Colonic mucosa (tissue), 4 donors: ENCODE measurements around the gene ELP2. TPM values are rescaled to one million over a fixed set of nuclear protein-coding genes. Genes with fewer than 3 reads are reported as not detected.

ENCODE experiments used
- DNase-seq: peaks from one replicate; pipeline ENCODE4 v3.0.0-alpha.2; 2020
- H3K27ac ChIP-seq: fragments of 200-600 bp; one replicate; pipeline ENCODE4 v1.8.0; 2021
- H3K27me3 ChIP-seq: fragments of 200-600 bp; one replicate; pipeline ENCODE4 v1.8.0; 2021
- H3K36me3 ChIP-seq: fragments of 200-600 bp; one replicate; pipeline ENCODE4 v1.8.0; 2021
- H3K4me1 ChIP-seq: fragments of 200-600 bp; one replicate; pipeline ENCODE4 v1.8.0; 2021; ENCODE audit warnings: mild to moderate bottlenecking
- H3K4me3 ChIP-seq: fragments of 200-600 bp; one replicate; pipeline ENCODE4 v1.8.0; 2021
- H3K9ac ChIP-seq, 2 donors: one replicate each; pipeline ENCODE4 v1.7.0; 2013; ENCODE audit warnings: control low read depth in 2 of 2, low read depth in 2 of 2, low read length in 2 of 2
- H3K9me3 ChIP-seq: fragments of 200-600 bp; one replicate; pipeline ENCODE4 v1.8.0; 2021
- CTCF ChIP-seq: fragments of 200-600 bp; IDR thresholded peaks from one replicate; pipeline ENCODE4 v1.8.0; 2022; ENCODE audit warnings: antibody characterized with exemption, mild to moderate bottlenecking
- intact Hi-C: fragments of 100-400 bp; cut with DNase I; formaldehyde crosslinking; loops from one replicate; pipeline ENCODE4 v1.14.1; 2022
- total RNA-seq, 2 donors: library from RNA; stranded (reverse); fragmentation: NEBNext Ultra II Directional in 1 of 2; extraction: Animal tissue kit (Norgen Biotek cat#: 25700) in 1 of 2; gene quantifications; one replicate each; pipeline ENCODE4 v1.2.1, GENCODE V29; 2021
- donor health status: healthy.
- donor health status: DM: no; HTN: no; CAD: no.
- donor health status: DM: no; HTN: no; CAD: no.

Gene ELP2
- total RNA-seq, 2 donors from 2014 or later = 48.3 to 51.6 TPM

GRCh38 chr18:36186461-36187192 lies 56.9 kb downstream of the ELP2 start:
- Histone ChIP-seq H3K9me3 (no peaks in the 10 kb centered on the region), H3K4me1 (no peaks in the 10 kb centered on the region), H3K27me3 (no peaks in the 10 kb centered on the region), H3K36me3 (no peaks in the 10 kb centered on the region), H3K9ac (peak overlapping the region; percentile 48 to 77), H3K4me3 (peak overlapping the region; percentile 83), H3K27ac (peak overlapping the region; percentile 65)
- intact Hi-C loops = loop anchor here (10.0 kb wide), 1 partner anchor 98 kb away; no protein-coding TSS in a partner anchor
- TF ChIP-seq CTCF = no peak
- peak; percentile 73 for DNase-seq

- Histone ChIP-seq H3K27me3 (no peaks in the 10 kb centered on the region), H3K9me3 (no peaks in the 10 kb centered on the region), H3K4me3 (peak within 1 kb of the TSS; percentile 83), H3K27ac (peak within 1 kb of the TSS; percentile 65), H3K36me3 (no peaks in the 10 kb centered on the region), H3K4me1 (no peaks in the 10 kb centered on the region), H3K9ac (peak within 1 kb of the TSS; percentile 48 to 77)
- intact Hi-C loops = loop anchor here (10.0 kb wide), 1 partner anchor 97 kb away; no protein-coding TSS in a partner anchor
- DNase-seq = peak; percentile 93
- no peak for TF ChIP-seq CTCF
Observed at GRCh38 chr18:36187193-36187825, 57.6 kb downstream of the ELP2 start, which contains the start of gene MOCOS. TSS of gene MOCOS (plus strand) at chr18:36187497. CDS start at chr18:36187540, 43 bp downstream.

- no peaks in the 10 kb centered on the region for H3K4me1 ChIP-seq
- no peak for TF ChIP-seq CTCF
- intact Hi-C loops = loop anchor here (10.0 kb wide), 1 partner anchor 97 kb away; no protein-coding TSS in a partner anchor
- H3K9ac ChIP-seq = peak overlapping the region; percentile 48 to 62
- no peaks in the 10 kb centered on the region for H3K36me3 ChIP-seq
- no peaks in the 10 kb centered on the region for H3K9me3 ChIP-seq
- DNase-seq = peak; percentile 40
- peak overlapping the region; percentile 65 for H3K27ac ChIP-seq
- H3K4me3 ChIP-seq = peak overlapping the region; percentile 83
- H3K27me3 ChIP-seq = no peaks in the 10 kb centered on the region
Observed at GRCh38 chr18:36187826-36188721, 58.4 kb downstream of the ELP2 start.

GRCh38 chr18:36188916-36189315 lies 59.2 kb downstream of the ELP2 start:
- Histone ChIP-seq H3K27me3 (no peaks in the 10 kb centered on the region), H3K9me3 (no peaks in the 10 kb centered on the region), H3K9ac (no peak overlapping the region), H3K36me3 (no peaks in the 10 kb centered on the region), H3K27ac (no peak overlapping the region), H3K4me3 (no peak overlapping the region), H3K4me1 (no peaks in the 10 kb centered on the region)
- intact Hi-C loops = loop anchor here (10.0 kb wide), 1 partner anchor 96 kb away; no protein-coding TSS in a partner anchor
- DNase-seq = no peak
- no peak for TF ChIP-seq CTCF

- no peak for DNase-seq
- Histone ChIP-seq H3K9ac (no peak overlapping the region), H3K4me1 (no peaks in the 10 kb centered on the region), H3K36me3 (no peaks in the 10 kb centered on the region), H3K27me3 (no peaks in the 10 kb centered on the region), H3K27ac (no peak overlapping the region), H3K4me3 (no peak overlapping the region), H3K9me3 (no peaks in the 10 kb centered on the region)
- TF ChIP-seq CTCF = no peak
- intact Hi-C loops = loop anchor here (10.0 kb wide), 1 partner anchor 95 kb away; no protein-coding TSS in a partner anchor
Observed at GRCh38 chr18:36189486-36189885, 59.8 kb downstream of the ELP2 start.
